GM12874 (cell line): ENCODE results near the gene KDM4B.

ENCODE experiments used
- TF ChIP-seq, protein P1 (sequence below): IDR thresholded peaks from 2 replicates; pipeline ENCODE4 v1.5.1; 2011; ENCODE audit warnings: low read depth, mild to moderate bottlenecking, control low read depth, low read length, moderate library complexity; ENCODE audit not compliant: insufficient read depth

KDM4B gene

DNA sequence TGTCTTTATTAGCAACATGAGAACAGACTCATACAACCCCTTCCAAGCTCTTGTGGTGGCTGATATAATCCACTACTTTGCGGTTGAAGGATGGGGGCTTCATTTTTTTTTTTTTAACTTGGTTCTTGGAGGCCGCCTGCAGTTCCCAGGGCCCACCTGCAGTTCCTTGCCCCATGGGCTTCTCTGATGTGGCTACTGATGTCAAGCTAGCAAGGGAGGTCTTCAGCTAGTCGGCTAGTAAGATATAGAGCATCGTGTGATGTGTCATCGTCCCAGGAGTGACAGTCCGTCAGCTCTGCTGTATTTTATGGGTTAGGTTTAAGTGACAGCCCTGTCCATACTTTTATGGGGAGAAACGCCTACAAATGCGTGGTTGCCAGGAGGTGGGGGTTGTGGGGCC is 33.5 kb upstream of the KDM4B start:
- TF ChIP-seq, protein P1, sequence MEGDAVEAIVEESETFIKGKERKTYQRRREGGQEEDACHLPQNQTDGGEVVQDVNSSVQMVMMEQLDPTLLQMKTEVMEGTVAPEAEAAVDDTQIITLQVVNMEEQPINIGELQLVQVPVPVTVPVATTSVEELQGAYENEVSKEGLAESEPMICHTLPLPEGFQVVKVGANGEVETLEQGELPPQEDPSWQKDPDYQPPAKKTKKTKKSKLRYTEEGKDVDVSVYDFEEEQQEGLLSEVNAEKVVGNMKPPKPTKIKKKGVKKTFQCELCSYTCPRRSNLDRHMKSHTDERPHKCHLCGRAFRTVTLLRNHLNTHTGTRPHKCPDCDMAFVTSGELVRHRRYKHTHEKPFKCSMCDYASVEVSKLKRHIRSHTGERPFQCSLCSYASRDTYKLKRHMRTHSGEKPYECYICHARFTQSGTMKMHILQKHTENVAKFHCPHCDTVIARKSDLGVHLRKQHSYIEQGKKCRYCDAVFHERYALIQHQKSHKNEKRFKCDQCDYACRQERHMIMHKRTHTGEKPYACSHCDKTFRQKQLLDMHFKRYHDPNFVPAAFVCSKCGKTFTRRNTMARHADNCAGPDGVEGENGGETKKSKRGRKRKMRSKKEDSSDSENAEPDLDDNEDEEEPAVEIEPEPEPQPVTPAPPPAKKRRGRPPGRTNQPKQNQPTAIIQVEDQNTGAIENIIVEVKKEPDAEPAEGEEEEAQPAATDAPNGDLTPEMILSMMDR, result no peak

DNA sequence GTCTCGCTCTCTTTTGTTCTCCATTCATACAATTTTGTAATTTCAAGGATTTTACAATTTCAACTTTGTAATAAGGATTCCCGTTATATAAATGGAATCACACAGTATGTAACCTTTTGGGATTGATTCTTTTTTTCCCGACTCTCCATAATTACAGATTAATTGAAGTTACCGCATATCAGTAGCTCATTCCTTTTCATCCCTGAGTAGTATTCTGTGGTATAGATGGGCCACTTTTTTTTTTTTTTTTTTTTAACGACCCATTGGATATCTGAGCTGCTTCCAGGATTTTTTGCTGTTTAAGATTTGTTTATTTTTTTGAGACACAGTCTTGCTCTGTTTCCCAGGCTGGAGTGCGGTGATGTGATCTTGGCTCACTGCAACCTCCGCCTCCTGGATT is 31.9 kb upstream of the KDM4B start:
- TF ChIP-seq, protein P1, result no peak

GRCh38 chr19:4939466-4939865 is 29.4 kb upstream of the KDM4B start:
- TF ChIP-seq, protein P1, result no peak

DNA sequence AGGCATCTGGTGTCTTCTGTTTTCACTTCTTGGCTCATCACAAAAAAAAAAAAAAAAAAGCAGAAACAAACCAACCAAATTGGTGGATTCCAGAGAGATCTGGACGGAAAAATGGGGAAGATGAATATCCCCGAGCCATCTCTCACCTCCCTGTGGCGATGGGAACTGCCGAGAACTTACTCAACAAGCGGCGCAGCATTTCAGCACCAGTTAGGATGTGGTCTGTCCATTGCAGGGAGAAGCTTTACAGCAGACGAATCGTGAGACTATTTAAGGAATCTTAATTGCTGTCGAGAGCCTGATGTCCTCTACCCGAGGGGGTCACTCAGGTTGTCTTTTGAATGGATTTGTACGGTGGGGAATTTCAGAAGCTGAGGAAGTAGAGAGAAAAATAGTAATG is 17.3 kb upstream of the KDM4B start:
- TF ChIP-seq, protein P1, result no peak

DNA sequence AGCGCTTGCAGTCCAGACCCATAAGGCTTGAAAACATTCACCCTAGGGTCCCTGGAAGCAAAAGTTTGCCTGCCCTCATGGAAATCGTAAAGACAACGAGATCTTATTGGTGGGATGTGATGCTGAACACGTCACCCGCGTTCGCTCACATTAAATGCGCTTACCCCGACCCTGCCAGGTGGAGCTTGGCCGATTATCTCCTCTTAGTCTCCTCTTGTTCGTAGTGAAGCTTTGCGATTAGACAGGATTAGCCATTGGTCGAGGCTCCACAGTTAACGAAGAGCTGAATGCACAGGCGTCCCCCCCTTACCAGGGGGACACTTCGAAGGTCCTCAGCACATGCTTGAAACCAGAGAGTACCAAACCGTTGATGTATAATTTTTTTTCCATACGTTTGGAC is 16.0 kb upstream of the KDM4B start:
- TF ChIP-seq, protein P1, result no peak

- TF ChIP-seq, protein P1, result no peak
These were observed 13.6 kb upstream of the KDM4B start for GRCh38 chr19:4955274-4955673.

- TF ChIP-seq, protein P1, result no peak
These were observed 10.9 kb upstream of the KDM4B start for GRCh38 chr19:4957981-4958380.
